ENCODE measurements around the gene FAM114A1.

DNA sequence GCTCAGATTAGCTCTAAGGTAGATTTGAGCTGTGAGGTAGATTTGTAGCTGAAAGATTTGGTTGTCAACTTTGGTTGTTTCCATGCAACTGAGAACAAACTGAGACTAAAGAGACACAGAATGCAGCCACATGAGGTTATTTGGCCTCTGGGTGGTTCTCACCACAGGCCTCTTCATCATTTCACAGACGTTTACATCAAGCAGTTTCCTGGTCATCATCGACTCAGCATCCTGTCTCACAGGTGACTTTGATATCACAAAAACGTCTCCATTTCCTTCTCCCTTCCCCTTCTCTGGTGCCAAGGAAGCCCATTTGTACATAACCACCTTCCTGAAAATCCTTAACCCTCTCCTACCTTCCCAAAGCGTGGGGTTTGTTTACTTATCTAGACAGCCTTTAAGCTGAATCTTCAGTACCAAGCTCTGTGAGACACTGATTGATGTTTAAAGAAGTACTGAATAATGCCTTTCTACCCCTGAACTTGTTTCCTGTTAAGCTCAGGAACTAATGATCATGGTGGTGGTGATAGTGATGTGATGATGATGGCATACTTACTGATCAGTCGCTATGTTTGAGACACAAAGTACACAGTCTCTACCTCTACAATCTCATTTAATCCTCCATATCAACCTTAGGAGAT is 81.9 kb downstream of the FAM114A1 start:
- TF ChIP-seq CTCF (IDR thresholded peaks at IDR 0.05) (no peak), POLR2AphosphoS5 (IDR thresholded peaks at IDR 0.05; ENCODE audit: insufficient read depth in 1 of 2, low read depth in 1 of 2) (no peak)
